Endothelial cell of umbilical vein (primary cell): Measurements from ENCODE around the gene MTMR3. TPM values are rescaled to one million over a fixed set of nuclear protein-coding genes. Genes with fewer than 3 reads are reported as not detected.

Source experiments
- BruUV-seq: library from RNA; stranded (reverse); fragments of 400-500 nt; replicated peaks from 2 replicates; lab custom pipeline; 2021; lab: Mats Ljungman, UMichigan
- CTCF ChIA-PET: fragments of 300-600, 350-600 bp; sonication (Branson Sonifier 250); formaldehyde crosslinking; loops from one replicate; lab custom pipeline; 2021; ENCODE audit warnings: antibody characterized with exemption, inconsistent platforms; lab: Charles Lee
- POLR2A ChIA-PET: fragments of 300-600, 350-600 bp; sonication (Branson Sonifier 250); formaldehyde crosslinking; loops from one replicate; lab custom pipeline; 2021; ENCODE audit warnings: antibody characterized with exemption, inconsistent platforms; lab: Charles Lee
- DNase-seq: peaks from one replicate; pipeline ENCODE4 v3.0.0-alpha.2; 2011; ENCODE audit warnings: low read depth, low spot score
- FAIRE-seq: peaks from 2 replicates; lab custom pipeline; 2011; peaks lifted over from hg19 to GRCh38; lab: Jason Lieb, UNC
- H2AFZ ChIP-seq: 2 replicates; pipeline ENCODE4 v1.6.0; 2012; ENCODE audit warnings: low read depth, low read length, control low read depth, inconsistent platforms
- H3K27ac ChIP-seq: 2 replicates; pipeline ENCODE4 v1.5.1; 2011; ENCODE audit warnings: low read depth, mild to moderate bottlenecking, control low read depth, low read length, moderate library complexity; ENCODE audit not compliant: insufficient read depth
- H3K27me3 ChIP-seq, 2 experiments: 2 replicates each; pipeline versions ENCODE4 v1.6.0 to v1.6.1; 2011; ENCODE audit warnings: low read length in 2 of 2, mixed read lengths in 1 of 2; ENCODE audit not compliant: control insufficient read depth in 2 of 2, insufficient read depth in 2 of 2
- H3K36me3 ChIP-seq, 2 experiments: 2 replicates in 1 of 2; 3 replicates in 1 of 2; pipeline ENCODE4 v1.5.1; 2011; ENCODE audit warnings: low read length in 2 of 2, mild to moderate bottlenecking in 1 of 2, moderate library complexity in 1 of 2; ENCODE audit not compliant: control insufficient read depth in 2 of 2, insufficient read depth in 2 of 2; ENCODE audit errors: extremely low read depth in 1 of 2
- H3K4me1 ChIP-seq: 3 replicates; pipeline ENCODE4 v1.5.1; 2011; ENCODE audit warnings: mild to moderate bottlenecking, low read length; ENCODE audit not compliant: control insufficient read depth, insufficient read depth; ENCODE audit errors: extremely low read depth
- H3K4me2 ChIP-seq: 2 replicates; pipeline ENCODE4 v1.6.1; 2011; ENCODE audit warnings: low read length, control low read depth, mixed read lengths; ENCODE audit not compliant: insufficient read depth
- H3K4me3 ChIP-seq, 3 experiments: fragments of 200-600 bp in 1 of 3; sonication (generic), shearing (Covaris generic) in 1 of 3; replicated peaks in 1 of 3; 2 replicates each; pipeline ENCODE4 v1.5.1; 2011 to 2016; ENCODE audit warnings: control low read depth in 3 of 3, low read length in 3 of 3, mild to moderate bottlenecking in 2 of 3, inconsistent platforms in 1 of 3, low read depth in 1 of 3, moderate library complexity in 1 of 3; ENCODE audit not compliant: insufficient read depth in 1 of 3
- H3K79me2 ChIP-seq: 2 replicates; pipeline ENCODE4 v1.6.0; 2012; ENCODE audit warnings: low read length, inconsistent platforms; ENCODE audit not compliant: control insufficient read depth, insufficient read depth
- H3K9ac ChIP-seq: replicated peaks from 2 replicates; pipeline ENCODE3; 2011; ENCODE audit warnings: low read length, control low read depth; ENCODE audit not compliant: insufficient read depth; ENCODE audit errors: extremely low read depth
- H3K9me1 ChIP-seq: replicated peaks from 3 replicates; pipeline ENCODE4 v1.6.0; 2011; ENCODE audit warnings: mild to moderate bottlenecking, low read length; ENCODE audit not compliant: control insufficient read depth, insufficient read depth; ENCODE audit errors: extremely low read depth
- H3K9me3 ChIP-seq: replicated peaks from 2 replicates; pipeline ENCODE4 v1.5.1; 2012; ENCODE audit warnings: low read length, inconsistent platforms; ENCODE audit not compliant: control insufficient read depth, insufficient read depth
- H4K20me1 ChIP-seq: replicated peaks from 2 replicates; pipeline ENCODE3; 2011; ENCODE audit warnings: mild to moderate bottlenecking, low read length; ENCODE audit not compliant: control insufficient read depth, insufficient read depth; ENCODE audit errors: extremely low read depth
- CTCF ChIP-seq, 2 donors: IDR thresholded peaks; 1 replicate in 1 of 2; 2 replicates in 1 of 2; pipeline ENCODE4 v1.5.1; 2011; ENCODE audit warnings: low read length in 2 of 2, mild to moderate bottlenecking in 2 of 2, moderate library complexity in 2 of 2, control low read depth in 1 of 2, inconsistent platforms in 1 of 2, low read depth in 1 of 2; ENCODE audit not compliant: insufficient read depth in 1 of 2; ENCODE audit errors: extremely low read depth in 1 of 2
- EZH2 ChIP-seq: IDR thresholded peaks from 2 replicates; pipeline ENCODE4 v1.6.1; 2012; ENCODE audit warnings: borderline replicate concordance, low read depth, mild to moderate bottlenecking, moderate library complexity, low read length, inconsistent platforms; ENCODE audit not compliant: severe bottlenecking
- FOS ChIP-seq: IDR thresholded peaks from 2 replicates; pipeline ENCODE4 v1.6.1; 2011; ENCODE audit warnings: mild to moderate bottlenecking, low read length, moderate library complexity, borderline replicate concordance; ENCODE audit not compliant: insufficient read depth
- GATA2 ChIP-seq: IDR thresholded peaks from 2 replicates; pipeline ENCODE4 v1.7.0; 2011; ENCODE audit warnings: low read depth, mild to moderate bottlenecking, moderate library complexity, mixed read lengths, low read length; ENCODE audit not compliant: insufficient read length, insufficient read depth
- JUN ChIP-seq: IDR thresholded peaks from 2 replicates; pipeline ENCODE4 v1.6.1; 2011; ENCODE audit warnings: borderline replicate concordance, low read depth; ENCODE audit not compliant: insufficient read length, insufficient read depth
- MYC ChIP-seq: IDR thresholded peaks from one replicate; pipeline ENCODE4 v1.6.1; 2011; ENCODE audit warnings: mild to moderate bottlenecking, low read depth, low read length
- POLR2A ChIP-seq: IDR thresholded peaks from 2 replicates; pipeline ENCODE4 v1.6.1; 2012; ENCODE audit warnings: low read depth, mild to moderate bottlenecking, control low read depth, low read length
- POLR2AphosphoS5 ChIP-seq: IDR thresholded peaks from 2 replicates; pipeline ENCODE4 v1.6.1; 2012; ENCODE audit warnings: low read depth, mild to moderate bottlenecking, control low read depth, low read length, moderate library complexity; ENCODE audit not compliant: insufficient read depth
- dilution Hi-C: fragments of 300-500 bp; cut with MboI; formaldehyde crosslinking; loops from one replicate; pipeline ENCODE4 v1.15.0; 2019; ENCODE audit warnings: low sequenced_read_pairs; ENCODE audit not compliant: extremely low pct_ligation_motif_present
- intact Hi-C: fragments of 100-400 bp; cut with micrococcal nuclease; formaldehyde crosslinking; loops from one replicate; pipeline ENCODE4 v1.10.0; 2022
- polyA plus RNA-seq, 4 experiments: library from polyadenylated mRNA; depleted of rRNA in 3 of 4; stranded (reverse) in 3 of 4; unstranded in 1 of 4; fragments of >200 nt; gene quantifications; 2 replicates each; pipeline versions ENCODE4 v1.2.1 to v1.2.3, GENCODE V29; 2011 to 2012; ENCODE audit warnings: missing spikeins in 1 of 4
- total RNA-seq: library from RNA; stranded (reverse); gene quantifications from 2 replicates; pipeline ENCODE4 v1.2.3, GENCODE V29; 2021
- TF ChIP-seq, protein P1 (sequence below): IDR thresholded peaks from 2 replicates; pipeline ENCODE4 v1.6.1; 2011; ENCODE audit not compliant: insufficient read depth, insufficient read length

Gene MTMR3
- total and polyA plus RNA-seq, 2 donors (not counting 3 experiments of a cell fraction or from before 2014, with no cell fraction given) = 30.1 to 36.5 TPM

DNA sequence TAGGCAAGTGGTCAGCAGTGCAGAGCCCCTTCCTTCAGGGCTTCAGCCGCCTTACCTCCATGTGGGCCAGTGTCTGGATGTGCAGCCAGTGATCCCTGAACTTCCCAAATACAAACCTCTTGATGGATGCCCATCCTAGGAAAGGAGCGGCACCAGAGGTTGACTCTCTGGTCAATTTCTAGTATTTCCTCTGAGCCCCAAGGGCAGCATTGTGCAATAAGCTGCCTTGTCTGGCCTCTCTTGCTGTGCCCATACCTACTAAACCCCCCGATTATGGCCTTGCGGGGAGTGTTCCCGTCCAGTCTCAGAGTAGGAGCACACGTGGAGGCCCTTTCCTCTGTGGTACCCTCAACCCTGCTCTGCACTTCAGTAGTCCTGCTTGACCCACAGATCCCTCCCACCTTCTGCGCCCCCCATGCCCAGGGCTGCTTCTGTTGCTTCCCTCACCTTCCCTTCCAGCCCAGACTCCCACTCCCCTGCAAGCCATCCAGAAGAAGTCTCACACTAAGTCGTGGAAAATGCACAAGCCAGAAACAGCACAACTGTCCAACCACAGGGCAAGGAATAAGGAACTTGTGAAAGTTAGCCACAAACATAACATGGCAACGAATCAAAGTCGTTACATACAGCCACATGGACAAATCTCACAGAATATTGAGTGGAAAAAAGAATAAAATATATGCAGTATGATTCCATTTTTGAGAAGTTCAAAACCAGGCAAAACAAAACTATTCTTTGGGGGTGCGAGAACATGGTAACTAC is 157.7 kb downstream of the MTMR3 start:
- no TSS peak for BruUV-seq
- DNase-seq (no peak), FAIRE-seq (no peak)
- H3K36me3 ChIP-seq = no peaks in the 10 kb centered on the region
- no peaks in the 10 kb centered on the region for H4K20me1 ChIP-seq
- intact Hi-C loops (no loop called here), dilution Hi-C loops (no loop called here)
- no peaks in the 10 kb centered on the region for H3K27me3 ChIP-seq
- no peak overlapping the region for H3K4me2 ChIP-seq
- POLR2A ChIA-PET = no interaction called here
- TF ChIP-seq MYC (no peak), GATA2 (no peak), CTCF (IDR thresholded peaks at IDR 0.05; ENCODE audit: extremely low read depth in 1 of 2, insufficient read depth in 1 of 2, low read depth in 1 of 2, low read length in 2 of 2) (no peak), FOS (no peak), POLR2A (no peak), JUN (no peak), EZH2 (no peak), POLR2AphosphoS5 (no peak)
- TF ChIP-seq, protein P1, sequence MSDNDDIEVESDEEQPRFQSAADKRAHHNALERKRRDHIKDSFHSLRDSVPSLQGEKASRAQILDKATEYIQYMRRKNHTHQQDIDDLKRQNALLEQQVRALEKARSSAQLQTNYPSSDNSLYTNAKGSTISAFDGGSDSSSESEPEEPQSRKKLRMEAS = no peak
- CTCF ChIA-PET = no interaction called here
- H3K4me3 ChIP-seq = no peak overlapping the region
- H3K9me1 ChIP-seq = no peaks in the 10 kb centered on the region
- H3K9ac ChIP-seq = no peak overlapping the region
- no peak overlapping the region for H3K27ac ChIP-seq
- H3K9me3 ChIP-seq = no peaks in the 10 kb centered on the region
- H3K4me1 ChIP-seq = peaks cover 27% of the 10 kb centered on the region
- H2AFZ ChIP-seq = no peak overlapping the region
- no peaks in the 10 kb centered on the region for H3K79me2 ChIP-seq
